ENCODE data around the gene SLC6A13. TPM values are rescaled to one million over a fixed set of nuclear protein-coding genes. Genes with fewer than 3 reads are reported as not detected.

The SLC6A13 gene
- total RNA-seq, 1 experiment from 2014 or later = 0.72 TPM

GRCh38 chr12:257521-258321 lies 4.9 kb downstream of the SLC6A13 start:
- intact Hi-C loops (cut with micrococcal nuclease) = no loop called here
- Mint-ChIP-seq H3K27ac (ENCODE audit: low read depth, unreplicated experiment) (no peak overlapping the region), H3K9me3 (ENCODE audit: unreplicated experiment) (no peaks in the 10 kb centered on the region), H3K36me3 (ENCODE audit: insufficient read depth, unreplicated experiment) (peaks cover 6% of the 10 kb centered on the region), H3K27me3 (ENCODE audit: insufficient read depth, unreplicated experiment) (peaks cover 81% of the 10 kb centered on the region), H3K4me1 (ENCODE audit: insufficient read depth, unreplicated experiment) (no peaks in the 10 kb centered on the region), H3K4me3 (ENCODE audit: unreplicated experiment) (no peak overlapping the region)
- no peak for DNase-seq (ENCODE audit: unreplicated experiment)
- TF ChIP-seq CTCF (IDR thresholded peaks at IDR 0.05; ENCODE audit: unreplicated experiment) = no peak
- ChIA-PET POLR2A (interaction anchor here (0.6 kb wide), 1 partner anchor 302 kb away, joined by 4 read pairs; no protein-coding TSS in a partner anchor), CTCF (no interaction called here)
- BruUV-seq (replicated peaks) = no TSS peak

GRCh38 chr12:256958-257357 lies 5.7 kb downstream of the SLC6A13 start:
- Mint-ChIP-seq H3K36me3 (ENCODE audit: insufficient read depth, unreplicated experiment) (peaks cover 6% of the 10 kb centered on the region), H3K4me1 (ENCODE audit: insufficient read depth, unreplicated experiment) (no peaks in the 10 kb centered on the region), H3K9me3 (ENCODE audit: unreplicated experiment) (no peaks in the 10 kb centered on the region), H3K27ac (ENCODE audit: low read depth, unreplicated experiment) (no peak overlapping the region), H3K27me3 (ENCODE audit: insufficient read depth, unreplicated experiment) (peaks cover 89% of the 10 kb centered on the region), H3K4me3 (ENCODE audit: unreplicated experiment) (no peak overlapping the region)
- no peak for TF ChIP-seq CTCF (IDR thresholded peaks at IDR 0.05; ENCODE audit: unreplicated experiment)
- CTCF ChIA-PET = no interaction called here
- POLR2A ChIA-PET = no interaction called here
- intact Hi-C loops (cut with micrococcal nuclease) = no loop called here
- DNase-seq (ENCODE audit: unreplicated experiment) = no peak
- no TSS peak for BruUV-seq (replicated peaks)

GRCh38 chr12:256225-256624 lies 6.4 kb downstream of the SLC6A13 start:
- H3K4me3 Mint-ChIP-seq (ENCODE audit: unreplicated experiment) = no peak overlapping the region
- no peaks in the 10 kb centered on the region for H3K9me3 Mint-ChIP-seq (ENCODE audit: unreplicated experiment)
- intact Hi-C loops (cut with micrococcal nuclease) = no loop called here
- H3K27ac Mint-ChIP-seq (ENCODE audit: low read depth, unreplicated experiment) = no peak overlapping the region
- DNase-seq (ENCODE audit: unreplicated experiment) = no peak
- no TSS peak for BruUV-seq (replicated peaks)
- H3K27me3 Mint-ChIP-seq (ENCODE audit: insufficient read depth, unreplicated experiment) = peaks cover 89% of the 10 kb centered on the region
- no peak for TF ChIP-seq CTCF (IDR thresholded peaks at IDR 0.05; ENCODE audit: unreplicated experiment)
- CTCF ChIA-PET = no interaction called here
- no peaks in the 10 kb centered on the region for H3K4me1 Mint-ChIP-seq (ENCODE audit: insufficient read depth, unreplicated experiment)
- peaks cover 6% of the 10 kb centered on the region for H3K36me3 Mint-ChIP-seq (ENCODE audit: insufficient read depth, unreplicated experiment)
- POLR2A ChIA-PET = no interaction called here

- intact Hi-C loops (cut with micrococcal nuclease) = no loop called here
- peaks cover 87% of the 10 kb centered on the region for H3K27me3 Mint-ChIP-seq (ENCODE audit: insufficient read depth, unreplicated experiment)
- TF ChIP-seq CTCF (IDR thresholded peaks at IDR 0.05; ENCODE audit: unreplicated experiment) = no peak
- no peak overlapping the region for H3K27ac Mint-ChIP-seq (ENCODE audit: low read depth, unreplicated experiment)
- H3K4me1 Mint-ChIP-seq (ENCODE audit: insufficient read depth, unreplicated experiment) = no peaks in the 10 kb centered on the region
- no peak overlapping the region for H3K4me3 Mint-ChIP-seq (ENCODE audit: unreplicated experiment)
- no TSS peak for BruUV-seq (replicated peaks)
- ChIA-PET CTCF (interaction anchor here (0.6 kb wide), 1 partner anchor 85 kb away, joined by 3 read pairs; no protein-coding TSS in a partner anchor), POLR2A (interaction anchor here (0.9 kb wide), 1 partner anchor 13 kb away, joined by 3 read pairs; no protein-coding TSS in a partner anchor)
- DNase-seq (ENCODE audit: unreplicated experiment) = no peak
- H3K9me3 Mint-ChIP-seq (ENCODE audit: unreplicated experiment) = no peaks in the 10 kb centered on the region
- H3K36me3 Mint-ChIP-seq (ENCODE audit: insufficient read depth, unreplicated experiment) = peaks cover 6% of the 10 kb centered on the region
Observed at GRCh38 chr12:254912-255311, 7.7 kb downstream of the SLC6A13 start.

Data from MCF 10A (cell line).